Epithelial cell of esophagus (primary cell): ENCODE measurements around the gene PLXDC1.

Source experiments
- DNase-seq: peaks from one replicate; pipeline ENCODE4 v3.0.0; 2010; ENCODE audit warnings: low read depth
- H3K4me3 ChIP-seq: 2 replicates; pipeline ENCODE4 v1.5.1; 2011; ENCODE audit warnings: mild to moderate bottlenecking, low read length, control low read depth
- CTCF ChIP-seq: IDR thresholded peaks from 2 replicates; pipeline ENCODE4 v1.5.1; 2011; ENCODE audit warnings: low read depth, mild to moderate bottlenecking, low read length, control low read depth, inconsistent platforms; ENCODE audit not compliant: insufficient read depth; ENCODE audit errors: missing control alignments

PLXDC1 gene

GRCh38 chr17:39092692-39093230 lies 58.7 kb downstream of the PLXDC1 start:
- TF ChIP-seq CTCF = no peak

GRCh38 chr17:39090908-39091665 lies 60.4 kb downstream of the PLXDC1 start:
- no peak for DNase-seq
- no peak overlapping the region for H3K4me3 ChIP-seq
- no peak for TF ChIP-seq CTCF

More at GRCh38 chr17:39092692-39093230, 58.7 kb downstream of the PLXDC1 start:
- H3K4me3 ChIP-seq = no peak overlapping the region
- DNase-seq = no peak

GRCh38 chr17:39090400-39090799 lies 61.0 kb downstream of the PLXDC1 start:
- TF ChIP-seq CTCF = no peak
- no peak for DNase-seq
- no peak overlapping the region for H3K4me3 ChIP-seq

GRCh38 chr17:39084558-39084957 lies 66.9 kb downstream of the PLXDC1 start:
- H3K4me3 ChIP-seq = no peak overlapping the region
- TF ChIP-seq CTCF = no peak
- DNase-seq = no peak

GRCh38 chr17:39083270-39083669 lies 68.2 kb downstream of the PLXDC1 start:
- no peak overlapping the region for H3K4me3 ChIP-seq
- no peak for DNase-seq
- no peak for TF ChIP-seq CTCF

GRCh38 chr17:39082482-39082881 lies 69.0 kb downstream of the PLXDC1 start:
- no peak for TF ChIP-seq CTCF
- DNase-seq = no peak
- no peak overlapping the region for H3K4me3 ChIP-seq

- TF ChIP-seq CTCF = no peak
- no peak overlapping the region for H3K4me3 ChIP-seq
- DNase-seq = no peak
These were observed 69.6 kb downstream of the PLXDC1 start for GRCh38 chr17:39081851-39082250.
